Motor neuron (in vitro differentiated cells): Measurements from ENCODE around the gene SYNJ2. TPM values are rescaled to one million over a fixed set of nuclear protein-coding genes. Genes with fewer than 3 reads are reported as not detected.

ENCODE experiments used
- ATAC-seq, 8 experiments: fragments of 200-7000 bp; cut with Tn5 transposase; replicated peaks in 6 of 8; 2 replicates each; pipeline ENCODE4 v1.8.0; 2021; ENCODE audit warnings: mild to moderate bottlenecking in 8 of 8, moderate library complexity in 8 of 8
- H3K27ac ChIP-seq, 2 donors: fragments of 250-450 bp; sonication (Bioruptor Pico); 2 replicates each; pipeline ENCODE4 v1.9.0; 2021; ENCODE audit warnings: antibody characterized with exemption in 2 of 2, mild to moderate bottlenecking in 2 of 2, moderate library complexity in 1 of 2
- H3K4me1 ChIP-seq, 2 donors: fragments of 250-450 bp; sonication (Bioruptor Pico); replicated peaks in 1 of 2; 2 replicates each; pipeline ENCODE4 v1.6.1; 2021; ENCODE audit warnings: antibody characterized with exemption in 2 of 2, mild to moderate bottlenecking in 2 of 2, moderate library complexity in 1 of 2
- H3K4me3 ChIP-seq, 5 donors: fragments of 250-450 bp; sonication (Bioruptor Pico); 2 replicates each; pipeline ENCODE4 v1.9.0; 2021; ENCODE audit warnings: antibody characterized with exemption in 5 of 5, mild to moderate bottlenecking in 5 of 5, moderate library complexity in 4 of 5
- WGBS, 10 experiments: fragments of 450-650 bp; shearing (Covaris generic); methylation state at CpG; one replicate each; pipeline ENCODE4 v1.0.0; 2022; 5-methylcytosine and 5-hydroxymethylcytosine counted together
- in situ Hi-C, 9 experiments: fragments of 400-800 bp; cut with MboI; loops; one replicate each; pipeline ENCODE4 v1.15.0; 2021; ENCODE audit warnings: low sequenced_read_pairs in 9 of 9, low pct_unique_long_range_greater_than_20kb in 2 of 9; ENCODE audit not compliant: unreplicated experiment in 9 of 9
- total RNA-seq, 8 experiments: library from RNA; unstranded; fragments of 300-600 nt; gene quantifications; 2 replicates each; pipeline versions ENCODE4 v1.2.3 to v1.2.4, GENCODE V29; 2022

SYNJ2 gene
- total RNA-seq, 8 experiments from 2014 or later: 0.60 to 35.5 (median 2.2) TPM

DNA sequence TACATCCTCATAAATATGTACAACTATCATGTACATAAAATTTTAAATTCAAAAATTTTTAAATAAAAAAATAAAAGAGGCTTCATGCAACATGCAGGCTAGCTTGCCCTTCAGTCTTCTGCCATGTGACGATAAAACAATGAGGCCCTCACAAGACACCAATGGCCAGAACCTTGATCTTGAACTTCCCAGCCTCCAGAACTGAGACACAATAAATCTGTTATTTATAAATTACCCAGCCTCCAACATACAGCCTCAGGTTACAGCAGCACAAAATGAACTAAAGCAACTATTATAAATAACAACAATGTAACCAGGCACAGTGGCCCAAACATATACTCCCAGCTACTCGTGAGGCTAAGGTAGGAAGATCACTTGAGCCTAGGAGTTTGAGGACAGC, 143.6 kb downstream of the SYNJ2 start:
- 60 to 100% (median 90%) methylated on average over 1 to 2 of the region's 2 CpGs; no CpG with 5 or more reads in 1 of the 10 experiments for WGBS, 10 experiments
- in situ Hi-C loops: no loop called here
- H3K27ac ChIP-seq: no peak overlapping the region
- no peaks in the 10 kb centered on the region for H3K4me1 ChIP-seq
- ATAC-seq: peak in 1 of 8 experiments; percentile 81
- H3K4me3 ChIP-seq: no peak overlapping the region

DNA sequence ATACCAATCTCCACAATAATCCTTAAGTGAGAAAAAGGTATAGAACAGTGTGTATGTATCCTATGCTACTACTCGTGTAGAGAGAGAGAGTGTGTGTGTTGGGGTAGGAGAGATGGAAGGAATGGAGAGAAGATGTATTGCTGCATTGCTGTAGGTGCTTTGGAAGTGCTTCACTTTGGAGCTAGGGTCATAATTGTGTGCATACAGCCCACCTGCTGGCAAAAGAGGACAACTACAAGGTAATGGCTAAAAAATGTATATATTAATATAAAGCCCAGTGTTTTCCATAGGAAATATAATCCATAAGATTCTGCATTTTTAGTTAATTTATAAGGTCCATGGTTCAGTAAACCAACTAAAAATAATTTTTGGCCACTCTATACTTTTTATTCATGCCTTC, 150.3 kb downstream of the SYNJ2 start:
- H3K4me3 ChIP-seq: no peak overlapping the region
- WGBS, 10 experiments: 17 to 100% (median 61%) methylated on average over 1 of the region's 1 CpG; no CpG with 5 or more reads in 4 of the 10 experiments
- in situ Hi-C loops: no loop called here
- no peak overlapping the region for H3K27ac ChIP-seq
- peaks cover 0 to 2% of the 10 kb centered on the region in 2 donors for H3K4me1 ChIP-seq
- peak in 4 of 8 experiments; percentile 31 to 71 (median 41) for ATAC-seq

DNA sequence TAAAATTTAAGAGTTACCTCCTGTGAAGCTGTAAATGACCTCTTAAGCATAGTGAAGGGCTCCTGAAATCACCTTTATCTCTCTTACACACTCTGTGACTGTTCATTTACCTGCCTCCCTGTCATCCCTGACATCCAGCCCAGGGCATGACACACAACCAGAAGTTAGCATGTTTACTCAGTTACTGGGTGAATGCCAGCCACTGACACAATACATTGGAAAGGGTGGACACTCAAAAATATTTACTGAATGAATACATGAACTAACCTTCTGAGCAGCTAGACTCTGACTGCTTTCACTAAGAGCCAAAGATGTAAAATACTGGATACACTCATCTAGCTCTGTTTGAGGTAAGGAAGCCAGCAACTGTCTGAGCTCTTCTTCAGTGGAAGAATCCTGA, 161.1 kb downstream of the SYNJ2 start:
- in situ Hi-C loops: no loop called here
- H3K27ac ChIP-seq: no peak overlapping the region
- H3K4me3 ChIP-seq: no peak overlapping the region
- H3K4me1 ChIP-seq: no peaks in the 10 kb centered on the region
- ATAC-seq: peak in 3 of 8 experiments; percentile 28 to 97 (median 89)

DNA sequence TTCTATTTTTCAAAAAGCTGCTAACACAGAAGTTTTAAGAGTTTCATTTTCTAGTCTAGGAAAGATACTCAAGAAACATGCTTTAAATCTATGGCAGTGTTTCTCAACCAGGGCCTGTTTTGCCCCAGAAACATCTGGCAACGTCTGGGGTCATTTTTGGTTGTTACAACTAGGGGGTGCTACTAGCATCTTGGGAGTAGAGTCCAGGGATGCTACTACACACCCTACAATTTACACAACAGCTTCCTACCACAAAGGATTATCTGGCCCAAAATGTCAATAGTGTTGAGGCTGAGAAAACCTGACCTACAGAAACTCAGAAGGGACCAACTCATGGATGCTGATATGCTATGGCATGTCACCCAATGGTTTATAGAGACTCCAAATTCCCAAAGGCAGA, 162.0 kb downstream of the SYNJ2 start:
- Histone ChIP-seq H3K4me1 (no peaks in the 10 kb centered on the region), H3K4me3 (no peak overlapping the region), H3K27ac (no peak overlapping the region)
- in situ Hi-C loops: no loop called here
- WGBS, 10 experiments: 13 to 60% (median 33%) methylated on average over 1 of the region's 1 CpG; no CpG with 5 or more reads in 5 of the 10 experiments
- ATAC-seq: peak in 2 of 8 experiments; percentile 42 to 48

Other genes starting within 250 kb of the SYNJ2 start
- 10 to 100 TPM in 6 of 8 experiments, 1 to 10 TPM in 2; 8.5 to 32.0 (median 13.7) TPM for gene SNX9, start 158.6 kb upstream of the SYNJ2 start, total RNA-seq
- 10 to 100 TPM in 4 of 8 experiments, 1 to 10 TPM in 4; 5.5 to 17.3 (median 10.1) TPM for gene SERAC1, start 186.4 kb downstream of the SYNJ2 start, total RNA-seq
- 10 to 100 TPM in 4 of 8 experiments, 1 to 10 TPM in 4; 8.4 to 14.5 (median 9.6) TPM for gene GTF2H5, start 186.5 kb downstream of the SYNJ2 start, total RNA-seq